SK-N-SH (cell line): ENCODE measurements around the gene MAPK12. TPM values are rescaled to one million over a fixed set of nuclear protein-coding genes. Genes with fewer than 3 reads are reported as not detected.

Experiments
- CTCF ChIA-PET: fragments of 300-600, 350-600 bp; formaldehyde crosslinking; extraction: SDS; loops from one replicate; lab custom pipeline; 2021; lab: Yijun Ruan, JAX
- POLR2A ChIA-PET: fragments of 350-600 bp; sonication (Branson Sonifier 250); formaldehyde crosslinking; extraction: SDS; loops from one replicate; lab custom pipeline; 2020; ENCODE audit warnings: antibody characterized with exemption, inconsistent platforms; lab: Yijun Ruan, JAX
- DNase-seq: peaks from one replicate; pipeline ENCODE4 v3.0.0; 2012
- H2AFZ ChIP-seq: fragments of 200-600 bp; sonication (generic); 2 replicates; pipeline ENCODE4 v1.8.1; 2016; ENCODE audit warnings: antibody characterized with exemption, mild to moderate bottlenecking, low read depth
- H3F3A ChIP-seq: fragments of 200-600 bp; sonication (generic); replicated peaks from 2 replicates; pipeline ENCODE3; 2016; ENCODE audit warnings: antibody characterized with exemption, mild to moderate bottlenecking; ENCODE audit not compliant: insufficient read depth
- H3K27ac ChIP-seq, 2 experiments: fragments of 200-500 bp in 1 of 2; fragments of 200-600 bp in 1 of 2; sonication (Bioruptor generic) in 1 of 2; sonication (generic), shearing (Covaris generic) in 1 of 2; 2 replicates each; pipeline versions ENCODE4 v1.5.1 to v1.6.1; 2014 to 2016; ENCODE audit warnings: low read depth in 2 of 2, inconsistent platforms in 1 of 2, low read length in 1 of 2, mild to moderate bottlenecking in 1 of 2, mixed read lengths in 1 of 2
- H3K27me3 ChIP-seq: fragments of 200-600 bp; sonication (generic), shearing (Covaris generic); 2 replicates; pipeline ENCODE4 v1.6.1; 2016; ENCODE audit warnings: mixed run types; ENCODE audit not compliant: insufficient read depth
- H3K36me3 ChIP-seq, 2 experiments: fragments of 200-500 bp in 1 of 2; fragments of 200-600 bp in 1 of 2; sonication (Bioruptor generic) in 1 of 2; sonication (generic) in 1 of 2; replicated peaks in 1 of 2; 2 replicates each; pipeline versions ENCODE3 to v1.5.1; 2014 to 2016; ENCODE audit warnings: low read length in 1 of 2, mild to moderate bottlenecking in 1 of 2; ENCODE audit not compliant: insufficient read depth in 2 of 2, control insufficient read depth in 1 of 2
- H3K4me1 ChIP-seq, 2 experiments: fragments of 200-500 bp in 1 of 2; fragments of 200-600 bp in 1 of 2; sonication (Bioruptor generic) in 1 of 2; sonication (generic), shearing (Covaris generic) in 1 of 2; 2 replicates each; pipeline versions ENCODE4 v1.5.1 to v1.6.1; 2014 to 2016; ENCODE audit warnings: low read depth in 1 of 2, low read length in 1 of 2, mixed run types in 1 of 2; ENCODE audit not compliant: insufficient read depth in 2 of 2, control insufficient read depth in 1 of 2
- H3K4me2 ChIP-seq: fragments of 200-600 bp; sonication (generic), shearing (Covaris generic); 2 replicates; pipeline ENCODE4 v1.6.1; 2017; ENCODE audit warnings: mixed run types
- H3K4me3 ChIP-seq, 2 experiments: fragments of 200-500 bp in 1 of 2; fragments of 200-600 bp in 1 of 2; sonication (Bioruptor generic) in 1 of 2; sonication (generic), shearing (Covaris generic) in 1 of 2; 2 replicates each; pipeline versions ENCODE4 v1.5.1 to v1.8.1; 2014 to 2016; ENCODE audit warnings: low read depth in 2 of 2, inconsistent platforms in 1 of 2, low read length in 1 of 2, mild to moderate bottlenecking in 1 of 2, mixed read lengths in 1 of 2, moderate library complexity in 1 of 2
- H3K79me2 ChIP-seq: fragments of 200-600 bp; sonication (generic); 2 replicates; pipeline ENCODE4 v1.8.1; 2017; ENCODE audit warnings: mild to moderate bottlenecking; ENCODE audit not compliant: insufficient read depth
- H3K9ac ChIP-seq: fragments of 200-600 bp; sonication (generic); 2 replicates; pipeline ENCODE4 v1.6.1; 2017; ENCODE audit warnings: mixed run types
- H3K9me2 ChIP-seq: fragments of 200-600 bp; sonication (generic); 2 replicates; pipeline ENCODE4 v1.6.1; 2017; ENCODE audit warnings: mixed run types
- H3K9me3 ChIP-seq: fragments of 200-600 bp; sonication (generic); 2 replicates; pipeline ENCODE4 v1.6.1; 2017; ENCODE audit warnings: mixed run types, mild to moderate bottlenecking, moderate library complexity
- H4K20me1 ChIP-seq: fragments of 200-600 bp; sonication (generic); 2 replicates; pipeline ENCODE4 v1.6.1; 2017; ENCODE audit warnings: mild to moderate bottlenecking, mixed run types; ENCODE audit not compliant: insufficient read depth
- ELF1 ChIP-seq: IDR thresholded peaks from 2 replicates; pipeline ENCODE4 v1.4.0; 2012
- MAX ChIP-seq: IDR thresholded peaks from 2 replicates; pipeline ENCODE4 v1.4.0; 2012; ENCODE audit warnings: low read depth
- PBX3 ChIP-seq: IDR thresholded peaks from 2 replicates; pipeline ENCODE4; 2012
- POLR2AphosphoS5 ChIP-seq: IDR thresholded peaks from 2 replicates; pipeline ENCODE4 v1.6.1; 2012; ENCODE audit warnings: low read depth, low read length
- REST ChIP-seq: IDR thresholded peaks from 2 replicates; pipeline ENCODE4 v1.6.1; 2012; ENCODE audit warnings: mild to moderate bottlenecking, low read depth, low read length, moderate library complexity
- RFX5 ChIP-seq: IDR thresholded peaks from 2 replicates; pipeline ENCODE4 v1.6.1; 2012; ENCODE audit warnings: mild to moderate bottlenecking, improper control_type of control experiment, low read length
- RXRA ChIP-seq: IDR thresholded peaks from 2 replicates; pipeline ENCODE4 v1.4.0; 2012; ENCODE audit warnings: low read depth, mild to moderate bottlenecking, borderline replicate concordance
- WGBS: methylation state at CpG from one replicate; pipeline ENCODE4 v1.1.6; 2017; ENCODE audit warnings: low lambda C conversion rate; 5-methylcytosine and 5-hydroxymethylcytosine counted together
- polyA plus RNA-seq, 3 experiments: library from polyadenylated mRNA; depleted of rRNA; stranded (reverse); fragments of >200 nt; gene quantifications; 2 replicates each; pipeline ENCODE4 v1.2.3, GENCODE V29; 2012

MAPK12 gene
- polyA plus RNA-seq, 1 of the 3 experiments (the other 2 are of a cell fraction), result 118 TPM

- 96% methylated on average over 3 of the region's 13 CpGs for WGBS
- no peak for TF ChIP-seq POLR2AphosphoS5
- TF ChIP-seq REST, result peak; percentile 56; the same call in 1 of the 2 replicates
- TF ChIP-seq, all 33 proteins: peak for 1
Measured at GRCh38 chr22:50284479-50284878, 23.0 kb upstream of the MAPK12 start.

GRCh38 chr22:50283821-50284220, 22.3 kb upstream of the MAPK12 start:
- no peaks in the 10 kb centered on the region for H3K27me3 ChIP-seq
- H3K9me2 ChIP-seq, result no peaks in the 10 kb centered on the region
- no peak overlapping the region for H3K9ac ChIP-seq
- WGBS, result 98% methylated on average over 9 of the region's 30 CpGs
- peaks cover 32% of the 10 kb centered on the region for H4K20me1 ChIP-seq
- H3K27ac ChIP-seq, result no peak overlapping the region
- no peak for DNase-seq
- no peaks in the 10 kb centered on the region for H3F3A ChIP-seq
- ChIA-PET POLR2A (no interaction called here), CTCF (interaction anchor here (1.2 kb wide), 1 partner anchor 8 kb away, joined by 7 read pairs; no protein-coding TSS in a partner anchor)
- H3K36me3 ChIP-seq, result peaks cover 11 to 76% of the 10 kb centered on the region in 2 experiments
- H3K9me3 ChIP-seq, result no peaks in the 10 kb centered on the region
- no peak overlapping the region for H3K4me2 ChIP-seq
- H3K4me1 ChIP-seq, result peaks cover 0 to 9% of the 10 kb centered on the region in 2 experiments; a peak in 1 of 4 replicates
- no peak overlapping the region for H2AFZ ChIP-seq
- TF ChIP-seq RXRA (no peak), MAX (no peak), PBX3 (no peak), REST (no peak), ELF1 (no peak), RFX5 (no peak)
- no peak overlapping the region for H3K4me3 ChIP-seq
- H3K79me2 ChIP-seq, result peaks cover 24% of the 10 kb centered on the region; the same call in 1 of the 2 replicates

More at GRCh38 chr22:50284479-50284878, 23.0 kb upstream of the MAPK12 start:
- DNase-seq, result no peak
- Histone ChIP-seq H3K4me3 (no peak overlapping the region), H3K9ac (no peak overlapping the region), H3K4me1 (peaks cover 0 to 9% of the 10 kb centered on the region in 2 experiments; a peak in 1 of 4 replicates), H3K4me2 (no peak overlapping the region), H2AFZ (no peak overlapping the region), H3K79me2 (peaks cover 31% of the 10 kb centered on the region), H4K20me1 (peaks cover 39% of the 10 kb centered on the region), H3F3A (no peaks in the 10 kb centered on the region), H3K36me3 (peaks cover 15 to 76% of the 10 kb centered on the region in 2 experiments), H3K9me2 (no peaks in the 10 kb centered on the region), H3K27ac (no peak overlapping the region), H3K27me3 (no peaks in the 10 kb centered on the region), H3K9me3 (no peaks in the 10 kb centered on the region)
- POLR2A ChIA-PET, result no interaction called here
- CTCF ChIA-PET, result interaction anchor here (1.2 kb wide), 1 partner anchor 8 kb away, joined by 7 read pairs; no protein-coding TSS in a partner anchor
